Central memory CD4-positive, alpha-beta T cell (primary cell): ENCODE results near the gene SORT1.
"Not testable (repeated sequence)": the region's sequence is repeated elsewhere in the genome, so short reads cannot be mapped to it uniquely, and the experiment has no call there.

Experiments used
- DNase-seq: peaks from one replicate; pipeline ENCODE4 v3.0.0; 2022

The SORT1 gene

DNA sequence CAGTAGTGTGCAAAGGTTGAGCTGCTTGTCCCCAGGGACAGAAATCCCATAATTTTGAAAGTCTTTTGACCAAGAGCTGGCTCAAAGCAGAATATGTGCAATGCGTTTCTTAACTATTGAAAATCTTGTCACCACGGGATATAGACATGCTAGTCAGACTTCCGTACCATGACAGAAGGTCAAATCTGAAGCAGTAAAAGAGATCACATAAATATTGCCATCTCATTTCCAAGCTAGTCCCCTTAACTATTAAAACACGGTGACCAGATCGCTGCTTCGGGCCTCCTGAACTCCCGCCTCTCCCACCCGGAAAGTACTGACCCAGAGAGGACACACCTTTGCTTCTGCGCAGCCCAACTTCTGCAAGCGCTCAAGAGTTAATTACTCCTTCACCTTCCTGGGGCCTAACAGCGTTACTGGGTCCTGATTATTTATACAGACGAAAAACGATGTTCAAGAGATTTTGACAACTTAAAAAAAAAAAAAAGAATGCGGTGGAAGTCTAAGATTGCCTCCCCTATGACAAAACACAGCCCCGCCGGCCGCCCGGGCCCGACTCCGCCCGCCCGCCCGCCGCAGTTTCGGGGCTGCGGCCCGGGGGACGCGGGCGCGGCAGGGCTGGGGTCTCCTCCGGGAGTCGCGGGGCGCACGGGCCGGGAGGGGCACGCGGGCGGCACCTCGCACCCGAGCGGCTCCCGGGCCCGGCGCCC lies 692 bp downstream of the SORT1 start:
- no peak for DNase-seq

DNA sequence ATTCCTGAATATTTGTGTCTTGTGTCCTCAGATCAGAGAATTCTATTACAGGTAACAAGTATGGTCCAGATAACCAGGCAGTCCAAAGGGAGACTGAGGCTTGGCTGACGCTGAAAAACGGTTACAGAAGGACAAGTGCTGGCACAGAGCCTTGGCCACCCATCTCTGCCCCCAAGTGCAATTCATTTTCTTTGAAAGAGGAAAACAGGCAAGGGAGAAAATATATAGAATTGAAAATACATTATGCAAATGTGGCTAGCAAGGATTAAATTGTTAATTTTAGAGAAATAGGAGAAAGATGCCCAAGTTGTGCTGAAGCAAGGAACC lies 1.2 kb downstream of the SORT1 start:
- no peak for DNase-seq

DNA sequence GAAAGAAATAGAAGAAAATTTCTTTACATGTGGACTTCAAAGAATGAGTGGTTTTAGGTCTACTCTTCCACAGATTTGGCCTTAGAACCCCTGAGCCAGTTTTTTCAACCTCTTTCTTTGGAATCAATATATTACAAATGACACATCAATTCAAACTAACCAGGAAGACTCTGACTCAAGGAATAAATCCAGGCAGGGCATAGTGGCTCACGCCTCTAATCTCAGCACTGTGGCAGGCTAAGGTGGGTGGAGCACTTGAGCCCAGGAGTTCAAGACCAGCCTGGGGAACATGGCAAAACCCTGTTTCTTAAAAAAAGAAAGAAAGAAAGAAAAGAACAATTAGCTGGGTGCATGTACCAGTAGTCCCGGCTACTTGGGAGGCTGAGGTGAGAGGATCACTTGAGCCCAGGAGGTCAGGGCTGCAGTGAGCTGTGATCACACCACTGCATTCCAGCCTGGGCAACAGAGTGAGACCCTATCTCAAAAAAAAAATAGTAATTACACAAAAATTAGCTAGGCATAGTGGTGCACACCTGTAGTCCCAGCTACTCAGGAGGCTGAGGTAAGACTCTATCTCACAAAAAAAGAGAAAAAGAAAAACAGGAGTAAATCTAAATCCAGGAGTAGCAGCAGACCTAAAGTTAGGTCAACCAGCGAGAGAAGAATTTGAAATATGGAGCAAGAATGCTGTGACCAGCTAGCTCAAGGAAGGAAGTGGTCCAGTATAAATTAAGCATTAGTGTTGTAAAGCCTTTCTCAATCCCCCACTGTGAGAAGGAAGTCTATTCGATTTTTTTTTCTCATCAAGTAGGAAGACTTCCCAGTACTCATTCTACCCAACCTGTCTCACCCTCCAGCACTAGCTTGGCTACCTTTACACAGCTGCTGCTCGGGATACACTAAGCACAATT lies 1.9 kb downstream of the SORT1 start:
- DNase-seq = no peak

DNA sequence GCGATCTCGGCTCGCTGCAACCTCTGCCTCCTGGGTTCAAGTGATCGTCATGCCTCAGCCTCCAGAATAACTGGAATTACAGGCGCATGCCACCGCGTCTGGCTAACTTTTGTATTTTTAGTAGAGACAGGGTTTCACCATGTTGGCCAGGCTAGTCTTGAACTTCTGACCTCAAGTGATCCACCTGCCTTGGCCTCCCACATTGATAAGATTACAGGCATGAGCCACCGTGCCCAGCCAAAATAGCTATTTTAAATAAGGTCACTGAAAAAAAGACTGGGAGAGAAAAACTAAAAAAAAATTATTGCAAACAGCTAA lies 2.5 kb downstream of the SORT1 start:
- DNase-seq = not testable (repeated sequence)

DNA sequence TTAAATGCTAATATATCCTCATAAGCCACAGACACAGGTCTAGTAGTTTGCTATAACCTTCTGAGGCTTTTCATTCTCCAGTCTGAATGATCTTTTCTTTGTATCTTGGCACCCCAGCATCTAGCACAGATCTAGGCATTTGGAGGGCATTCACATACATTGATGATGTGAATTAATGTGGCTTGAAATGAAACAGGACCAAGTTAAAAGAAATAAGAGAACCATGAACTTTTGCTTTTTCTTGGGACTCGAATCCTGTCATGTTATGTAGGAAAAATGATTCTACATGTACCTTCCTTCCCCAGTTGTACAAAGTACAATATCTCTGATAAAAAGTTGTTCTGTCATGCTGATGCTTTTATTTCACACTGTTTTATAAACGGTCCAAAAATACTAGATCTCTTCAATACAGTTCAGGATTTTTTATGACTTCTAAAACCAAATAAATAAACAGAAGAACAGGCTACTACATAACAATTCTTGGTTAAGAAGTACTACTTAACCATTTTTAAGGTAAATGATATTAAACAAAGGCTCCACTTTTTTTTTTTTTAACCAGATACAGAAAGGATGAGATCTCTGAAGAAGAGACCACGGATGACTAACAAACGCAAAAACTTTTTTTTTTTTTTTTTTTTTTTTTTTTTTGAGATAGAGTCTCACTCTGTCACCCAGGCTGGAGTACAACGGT lies 3.0 kb downstream of the SORT1 start:
- DNase-seq = no peak

DNA sequence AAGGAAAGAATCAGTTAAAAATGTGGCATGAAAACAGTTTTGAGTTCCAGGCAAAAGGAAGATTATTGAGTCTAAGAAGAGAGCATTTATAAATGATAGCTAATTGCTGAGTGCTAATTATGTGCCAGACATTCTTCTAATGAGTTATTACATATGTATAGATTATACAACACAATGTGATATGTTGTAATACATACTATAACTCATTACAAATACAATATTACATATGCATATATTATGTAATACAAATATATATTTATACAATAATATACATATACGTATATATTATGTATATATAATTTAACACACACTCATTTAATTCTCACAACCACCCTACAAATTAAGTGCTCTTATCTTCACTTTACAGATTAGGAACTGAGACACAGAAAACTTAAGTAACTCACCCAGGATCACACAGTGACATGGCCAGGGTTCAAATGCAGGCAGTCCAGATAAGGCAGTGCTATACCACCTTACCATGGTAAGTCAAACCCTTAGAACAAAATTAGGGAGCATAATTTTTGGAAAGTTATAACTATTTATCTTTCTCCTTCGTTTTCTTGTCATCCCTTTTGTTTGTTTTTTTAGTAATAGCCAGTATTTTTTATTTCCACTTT lies 4.0 kb downstream of the SORT1 start:
- DNase-seq = no peak

DNA sequence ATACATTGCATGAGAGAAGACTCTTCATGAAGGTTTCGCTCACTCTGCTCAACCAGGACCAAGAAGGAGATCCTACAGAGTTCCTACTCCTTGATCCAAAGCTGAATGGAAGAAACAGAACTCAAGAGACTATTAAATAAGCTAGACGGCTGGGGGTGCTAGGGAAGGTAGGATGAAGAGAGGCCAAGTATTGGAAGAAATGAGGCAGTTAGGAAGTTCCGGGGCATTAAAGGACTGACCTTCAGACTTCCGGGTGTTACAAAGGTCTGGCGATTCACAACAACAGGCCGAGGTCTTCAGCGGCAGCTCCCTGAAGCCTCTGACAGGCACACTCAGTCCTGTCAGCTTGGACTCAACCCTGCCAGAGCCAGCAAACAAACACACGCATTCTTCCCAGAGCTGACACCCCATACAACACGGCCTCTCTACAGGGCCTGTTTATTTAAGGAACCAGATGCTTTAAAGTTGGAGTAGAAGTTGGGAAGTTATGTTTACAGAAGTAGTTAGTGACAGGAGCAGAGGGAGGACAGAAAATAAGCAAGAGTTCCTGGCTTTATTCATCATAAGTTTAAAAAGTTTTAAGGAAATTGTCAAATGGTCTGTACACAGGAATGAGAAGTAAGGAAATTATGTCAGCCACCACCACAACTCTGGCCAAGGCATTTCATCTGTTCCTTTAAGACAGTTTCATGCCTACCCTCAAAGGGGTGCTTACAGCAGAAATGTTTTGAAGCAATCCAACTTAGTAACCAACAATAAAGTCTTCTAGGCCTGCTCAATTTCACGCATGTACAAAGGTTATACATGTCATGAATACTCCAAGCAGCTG lies 4.7 kb downstream of the SORT1 start:
- DNase-seq = no peak

DNA sequence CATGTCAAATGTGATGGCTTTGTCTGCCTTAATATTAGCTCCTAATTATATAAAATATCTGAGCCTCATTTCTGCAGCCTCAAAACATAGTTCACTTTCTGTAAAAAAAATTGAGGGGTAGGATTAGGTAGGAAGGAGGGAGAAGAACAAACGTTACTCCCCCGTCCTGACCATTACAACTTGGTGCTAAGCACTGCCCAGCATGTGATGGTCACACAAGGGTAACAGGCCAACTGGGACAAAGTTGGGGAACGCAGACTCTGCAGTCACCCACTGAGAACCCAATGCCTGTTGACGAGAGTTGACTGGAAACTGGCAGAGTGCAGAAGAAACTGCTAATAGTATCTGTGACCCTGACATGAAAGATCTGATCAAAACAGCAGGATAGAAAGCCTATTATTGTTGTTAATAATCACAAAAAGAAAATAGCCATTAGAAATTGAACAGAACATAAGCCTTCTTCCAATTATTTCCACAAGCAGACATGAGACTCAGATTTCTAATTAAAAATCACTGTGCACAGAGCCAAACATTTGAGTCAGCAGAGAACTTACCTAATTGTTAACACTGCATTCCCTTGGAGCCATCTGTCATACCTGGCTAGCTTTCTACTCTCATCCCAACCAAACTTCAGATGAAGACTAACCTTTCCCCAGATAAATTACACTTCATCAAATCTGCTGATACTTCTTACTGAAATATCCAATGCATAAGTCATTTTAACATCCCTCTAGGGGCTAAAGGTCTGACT lies 5.5 kb downstream of the SORT1 start:
- no peak for DNase-seq

DNA sequence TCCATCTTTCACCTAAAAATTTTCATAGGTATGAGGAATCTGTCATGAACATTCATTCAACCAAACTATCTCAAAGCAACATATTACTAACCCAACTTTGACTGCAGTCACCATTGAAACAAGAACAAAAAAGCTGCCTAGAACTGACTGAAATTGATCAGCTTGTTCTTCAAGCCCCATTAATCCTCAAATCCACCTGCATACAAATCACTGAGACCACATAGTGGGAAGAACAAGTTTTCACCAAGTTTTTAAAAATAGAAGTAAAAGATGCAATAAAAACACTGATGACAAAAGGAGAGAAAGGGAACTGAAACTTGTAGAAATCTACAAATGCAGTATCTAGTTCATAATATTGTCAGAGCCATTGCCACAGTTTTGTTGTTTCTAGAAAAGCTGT lies 6.1 kb downstream of the SORT1 start:
- DNase-seq = no peak

DNA sequence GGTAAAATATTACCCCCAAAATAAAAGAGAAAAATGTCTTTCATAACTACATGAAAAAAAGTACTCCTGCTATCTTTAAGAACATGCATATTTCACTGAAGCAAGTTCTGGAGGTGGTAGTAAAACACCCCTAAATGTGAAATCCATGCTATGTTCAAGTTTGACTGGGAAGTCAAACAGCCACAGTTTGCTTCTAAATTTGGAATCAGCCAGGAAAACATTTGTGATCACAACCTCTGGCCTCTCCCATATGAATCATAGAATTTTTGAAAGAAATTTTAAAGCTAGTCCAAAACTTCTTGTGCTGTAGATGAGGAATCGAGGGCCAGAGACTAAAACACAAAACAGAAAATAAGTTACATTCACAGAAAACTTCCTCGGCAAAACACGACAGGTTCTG lies 6.6 kb downstream of the SORT1 start:
- DNase-seq = no peak

DNA sequence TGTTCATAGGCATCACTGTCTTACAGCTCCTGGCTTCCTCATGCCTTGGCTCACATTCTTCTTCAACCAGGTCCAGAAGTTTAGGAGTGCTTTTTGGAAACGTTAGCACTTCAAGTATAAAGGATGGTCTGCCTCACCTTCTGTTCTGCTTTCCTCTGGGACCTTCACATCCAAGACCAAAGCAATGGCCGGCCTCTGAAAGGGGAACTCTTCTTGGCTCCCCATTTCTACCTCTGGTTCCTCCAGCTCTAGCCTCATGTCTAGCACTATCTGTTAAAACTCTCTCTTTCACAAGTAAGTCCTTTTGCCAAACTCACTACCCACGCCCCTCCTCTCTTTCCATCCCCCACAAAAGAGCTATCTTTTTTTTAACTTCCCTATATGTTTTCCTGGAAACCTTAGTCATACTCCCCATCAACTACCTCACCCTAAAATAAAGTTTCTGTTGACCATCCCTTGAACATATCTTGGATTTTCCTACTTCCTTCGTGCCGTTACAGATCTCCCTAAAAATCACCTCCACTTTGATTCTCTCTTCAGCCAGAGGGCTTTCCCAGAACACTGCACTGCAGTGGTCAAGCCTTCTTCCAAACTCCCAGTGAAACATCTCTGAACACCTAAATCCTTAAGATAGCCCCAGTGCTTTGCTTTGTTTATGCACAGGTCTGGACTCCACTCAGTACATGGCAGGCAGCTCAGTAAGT lies 7.9 kb downstream of the SORT1 start:
- no peak for DNase-seq

DNA sequence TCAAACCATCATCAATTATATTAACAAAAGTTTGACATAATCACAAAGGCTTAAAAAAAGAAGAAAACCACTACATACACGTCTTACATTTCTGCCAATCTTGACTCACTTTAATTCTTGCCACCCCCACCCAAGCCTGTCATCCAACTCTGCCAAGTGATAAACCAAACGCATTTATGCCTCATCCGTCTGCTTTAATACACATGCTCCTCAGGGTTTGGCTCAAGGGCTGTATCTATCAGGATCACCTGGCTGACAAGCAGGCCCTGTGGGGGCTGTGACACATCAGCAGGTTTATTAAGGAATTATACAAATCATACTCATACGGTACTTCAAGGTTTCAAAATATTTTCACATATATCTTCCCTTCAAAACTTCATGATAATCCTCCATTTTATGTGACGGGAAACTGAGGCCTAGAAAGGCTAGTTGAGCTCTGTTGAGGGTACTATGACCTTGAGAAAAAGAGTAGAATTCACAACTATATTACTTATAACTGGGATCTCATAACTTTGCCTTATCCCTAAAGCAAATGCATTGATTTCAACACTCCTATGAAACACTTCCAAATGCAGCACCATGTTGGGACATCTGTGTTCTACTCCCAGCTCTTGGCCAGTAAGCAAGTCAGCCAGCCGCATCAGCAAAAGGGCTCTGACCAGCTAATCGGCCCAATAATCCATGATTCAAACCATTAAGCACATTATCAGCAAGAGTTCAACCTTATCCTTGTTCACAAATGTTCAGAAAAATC lies 8.7 kb downstream of the SORT1 start:
- no peak for DNase-seq

DNA sequence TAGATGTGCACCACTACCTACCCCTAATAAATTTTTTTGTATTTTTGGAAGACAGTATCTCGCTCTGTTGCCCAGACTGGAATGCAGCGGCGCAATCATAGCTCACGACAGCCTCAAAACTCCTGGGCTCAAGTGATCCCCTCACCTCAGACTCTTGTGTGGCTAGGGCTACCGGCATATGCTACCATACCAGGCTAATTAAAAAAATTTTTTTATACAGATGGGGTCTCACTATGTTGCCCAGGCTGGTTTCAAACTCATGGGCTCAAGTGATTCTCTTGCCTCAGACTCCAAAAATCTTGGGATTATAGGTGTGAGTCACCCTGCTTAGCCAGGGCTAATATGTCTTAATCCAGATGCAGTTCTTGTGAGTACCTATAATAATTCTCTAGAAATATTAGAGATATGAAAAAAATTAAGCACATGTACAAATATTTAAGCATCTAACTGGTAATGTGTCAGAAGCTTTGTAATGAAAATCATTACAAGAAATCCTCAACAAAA lies 9.5 kb downstream of the SORT1 start:
- DNase-seq = no peak

DNA sequence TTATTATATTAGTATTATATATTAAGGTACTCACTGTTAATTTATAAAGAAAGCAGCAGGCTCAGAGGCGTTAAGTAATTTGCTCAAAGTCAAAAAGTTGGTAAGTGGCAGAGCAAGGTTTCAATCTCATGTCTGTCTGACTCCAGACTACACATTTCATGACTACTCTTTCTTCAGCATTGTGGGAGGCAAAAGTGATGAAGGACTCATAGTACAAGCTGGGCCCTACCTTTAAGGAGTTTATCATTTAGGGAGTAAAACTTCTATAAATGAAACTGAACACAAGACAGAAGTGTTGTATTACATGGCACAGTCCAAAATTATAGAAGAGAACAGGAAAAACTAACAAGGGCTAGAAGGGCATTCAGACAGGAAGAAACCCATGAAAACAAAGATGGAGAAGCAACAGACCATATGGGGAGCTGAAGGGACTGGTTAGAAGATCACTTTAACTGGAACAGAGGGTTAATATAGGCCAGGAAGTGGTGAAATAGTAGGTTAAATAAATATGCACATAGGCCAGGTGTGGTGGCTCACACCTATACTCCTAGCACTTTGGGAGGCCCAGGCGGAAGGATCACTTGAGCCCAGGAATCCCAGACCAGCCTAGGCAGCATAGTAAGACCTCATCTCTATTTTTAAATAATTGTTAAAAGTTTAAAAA lies 11.5 kb downstream of the SORT1 start:
- no peak for DNase-seq

DNA sequence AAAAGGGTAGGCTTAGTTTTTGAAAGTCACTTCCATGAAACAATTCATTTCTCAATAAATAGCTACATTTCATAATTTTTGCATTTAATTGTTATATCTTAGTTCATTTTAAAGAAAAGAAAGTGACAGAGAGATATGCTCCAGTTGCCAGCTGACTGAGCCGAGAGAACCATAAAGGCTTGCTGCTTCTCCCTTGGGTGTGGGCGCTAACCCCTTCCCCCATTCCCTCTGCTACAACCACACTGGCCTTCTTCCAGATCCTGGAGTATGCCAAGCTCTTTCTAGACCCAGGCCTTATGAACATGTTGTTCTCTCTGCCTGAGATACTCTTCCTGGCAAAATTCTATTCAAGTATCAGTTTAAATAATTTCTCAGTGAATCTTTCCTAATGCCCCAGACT lies 12.3 kb downstream of the SORT1 start:
- no peak for DNase-seq

DNA sequence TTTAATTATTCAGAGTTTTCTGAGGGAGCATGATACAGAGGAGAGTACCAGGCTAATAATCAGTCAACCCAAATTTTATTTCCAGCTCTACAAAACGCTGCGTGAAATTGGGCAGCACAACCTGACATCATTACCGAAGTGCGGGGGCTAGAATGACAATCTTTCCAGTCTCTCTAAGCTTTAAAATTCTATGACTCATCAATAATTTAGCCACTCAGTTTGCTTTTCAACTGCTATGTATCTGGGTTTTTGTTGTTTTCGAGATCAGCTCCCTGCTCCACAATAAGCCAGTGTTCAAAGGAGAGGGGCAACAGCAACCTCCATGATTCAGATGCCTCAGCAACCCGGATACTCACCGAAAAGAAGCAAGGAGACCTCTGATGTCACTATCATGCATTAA lies 13.9 kb downstream of the SORT1 start:
- DNase-seq = no peak

DNA sequence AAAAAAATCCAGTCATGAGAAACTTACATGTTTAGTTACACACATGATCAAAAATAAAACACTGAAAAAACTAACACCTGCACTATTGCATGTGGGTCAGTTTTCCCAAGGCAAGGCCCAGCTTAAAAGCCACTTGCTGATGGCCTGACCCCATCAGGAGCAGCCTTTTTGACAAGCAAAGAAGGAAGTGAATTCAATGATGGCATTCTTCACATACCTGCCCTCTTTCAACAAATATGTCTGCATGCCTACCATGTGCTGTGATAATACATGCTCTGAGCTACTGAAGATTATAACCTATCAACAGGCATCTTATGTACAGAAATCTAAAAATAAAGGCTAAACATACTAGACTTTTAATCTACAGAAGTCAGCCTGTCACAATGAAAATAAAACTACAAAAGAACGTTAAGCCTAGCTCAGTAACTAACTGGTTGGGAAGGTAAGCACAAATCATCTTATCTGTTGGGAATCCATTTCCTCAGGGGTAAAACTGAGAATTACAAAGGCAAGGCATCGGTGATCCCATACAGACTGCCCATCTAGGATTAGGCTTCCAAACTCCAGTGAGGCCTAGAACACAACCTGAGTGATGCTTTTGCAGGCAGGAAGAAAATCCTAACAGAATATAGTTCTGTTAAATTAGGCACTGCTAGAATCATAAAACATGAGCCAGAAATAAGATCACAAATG lies 14.5 kb downstream of the SORT1 start:
- DNase-seq = no peak

DNA sequence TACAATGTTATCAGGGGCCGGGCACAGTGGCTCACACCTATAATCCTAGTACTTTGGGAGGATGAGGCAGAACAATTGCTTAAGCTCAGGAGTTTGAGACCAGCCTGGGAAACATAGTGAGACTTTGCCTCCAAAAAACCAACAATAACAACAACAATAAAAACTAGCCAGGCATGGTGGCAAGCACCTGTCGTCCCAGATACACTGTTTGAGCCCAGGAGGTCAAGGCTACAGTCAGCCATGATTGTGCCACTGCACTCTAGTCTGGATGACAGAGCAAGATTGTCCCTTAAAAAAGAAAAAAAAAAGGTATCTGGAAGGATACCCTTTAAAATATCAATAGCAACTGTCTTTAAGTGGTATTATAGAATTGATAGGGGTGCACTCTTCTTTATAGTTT lies 16.1 kb downstream of the SORT1 start:
- no peak for DNase-seq

DNA sequence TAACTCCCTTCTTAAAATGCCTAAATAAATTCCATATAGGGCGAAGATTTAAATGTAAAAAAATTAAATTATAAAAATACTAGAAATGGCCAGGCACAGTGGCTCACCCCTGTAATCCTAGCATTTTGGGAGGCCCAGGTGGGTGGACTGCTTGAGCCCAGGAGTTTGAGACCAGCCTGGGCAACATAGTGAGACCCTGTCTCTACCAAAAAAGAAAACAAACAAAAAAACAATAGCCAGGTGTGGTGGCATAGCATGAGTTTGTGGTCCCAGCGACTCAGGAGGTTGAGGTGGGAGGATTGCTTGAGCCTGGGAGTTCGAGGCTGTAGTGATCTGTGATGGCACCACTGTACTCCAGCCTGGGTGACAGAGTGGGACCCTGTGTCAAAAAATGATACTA lies 17.8 kb downstream of the SORT1 start:
- no peak for DNase-seq
